Measurements from ENCODE around the gene LRRC4B.

Gene LRRC4B

GRCh38 chr19:50506700-50507099 is 61.5 kb downstream of the LRRC4B start:
- DNase-seq (ENCODE audit: low spot score): no peak

DNA sequence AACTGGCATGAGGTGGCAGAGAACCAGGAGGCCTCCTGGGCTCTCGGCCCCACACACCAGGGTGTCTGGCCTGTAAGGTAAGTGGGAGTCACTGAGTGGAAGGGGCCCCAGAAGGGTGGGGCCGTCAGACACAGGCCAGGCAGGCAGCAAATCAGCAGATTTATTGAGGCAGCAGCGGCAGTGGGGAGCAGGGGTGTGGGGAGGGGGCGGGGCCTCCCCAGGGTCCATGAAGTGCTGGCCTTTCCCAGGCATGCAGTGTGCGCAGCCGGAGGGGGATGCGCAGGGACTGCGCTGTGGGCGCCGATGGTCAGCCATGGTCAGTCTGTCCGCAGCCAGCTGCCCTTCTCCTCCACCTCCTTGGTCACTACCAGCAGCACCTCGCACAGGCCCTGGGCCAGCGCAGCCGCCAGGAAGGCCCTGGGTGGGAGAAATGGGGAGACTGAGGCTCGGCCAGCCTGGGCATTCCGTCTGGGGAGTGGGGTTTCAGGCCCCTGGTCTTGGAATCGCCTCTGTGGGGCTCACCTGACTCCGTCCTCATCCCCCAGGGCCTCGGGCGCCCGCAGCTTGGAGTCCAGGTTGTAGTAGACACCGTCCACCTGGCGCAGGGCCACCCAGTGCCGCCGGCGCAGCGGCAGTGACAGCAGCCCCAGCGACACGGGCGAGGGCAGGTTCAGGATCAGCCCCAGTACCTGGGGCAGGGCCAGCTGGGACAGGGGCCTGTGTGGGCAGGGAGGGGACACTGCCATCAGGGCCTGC is 62.2 kb downstream of the LRRC4B start:
- no peak for DNase-seq (ENCODE audit: low spot score)

DNA sequence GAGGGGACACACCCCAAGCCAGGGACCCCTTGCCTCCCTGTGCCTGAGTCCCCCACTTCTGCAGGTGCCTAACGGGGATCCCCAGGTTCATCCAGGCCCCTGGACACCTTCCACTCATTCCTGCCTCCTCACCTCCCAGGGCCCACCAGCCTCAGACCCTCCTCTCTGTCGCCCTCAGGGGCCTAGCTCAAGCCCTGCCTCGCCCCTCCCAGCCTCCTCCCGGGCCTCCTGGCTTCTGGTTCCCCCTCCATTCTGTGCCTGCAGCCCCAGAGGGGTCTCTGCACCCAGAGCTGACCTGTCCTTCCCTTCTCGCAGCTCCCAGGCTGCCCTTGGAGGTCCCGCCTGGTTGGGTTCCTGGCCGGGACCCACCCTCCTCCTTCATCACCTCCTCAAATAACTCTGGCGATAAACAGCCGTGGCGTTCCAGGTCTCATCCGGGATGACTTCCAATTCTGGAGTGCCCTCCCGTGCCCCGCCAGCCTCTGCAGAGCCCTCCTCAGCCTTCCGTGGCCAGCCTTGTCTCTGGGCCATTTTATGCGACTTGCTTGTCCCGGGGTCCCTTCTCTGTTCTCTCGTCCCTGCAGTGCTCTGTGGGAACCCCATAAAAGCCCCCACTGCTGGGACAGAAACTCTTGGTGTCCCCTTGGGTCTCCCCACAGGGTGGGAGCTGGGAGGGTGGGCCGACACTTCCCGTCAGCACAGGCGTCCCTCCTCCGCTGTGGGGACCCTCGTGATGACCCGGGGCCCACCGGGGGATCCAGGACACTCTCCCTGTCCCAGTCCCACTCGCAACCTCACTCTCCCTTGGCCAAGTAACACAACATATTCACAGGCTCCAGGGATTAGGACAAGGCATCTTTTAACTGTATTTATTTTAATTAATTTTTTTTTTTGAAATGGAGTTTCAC is 66.4 kb downstream of the LRRC4B start:
- DNase-seq (ENCODE audit: low spot score): no peak

- DNase-seq (ENCODE audit: low spot score): no peak
Measured at GRCh38 chr19:50501186-50501567, 67.1 kb downstream of the LRRC4B start.

DNA sequence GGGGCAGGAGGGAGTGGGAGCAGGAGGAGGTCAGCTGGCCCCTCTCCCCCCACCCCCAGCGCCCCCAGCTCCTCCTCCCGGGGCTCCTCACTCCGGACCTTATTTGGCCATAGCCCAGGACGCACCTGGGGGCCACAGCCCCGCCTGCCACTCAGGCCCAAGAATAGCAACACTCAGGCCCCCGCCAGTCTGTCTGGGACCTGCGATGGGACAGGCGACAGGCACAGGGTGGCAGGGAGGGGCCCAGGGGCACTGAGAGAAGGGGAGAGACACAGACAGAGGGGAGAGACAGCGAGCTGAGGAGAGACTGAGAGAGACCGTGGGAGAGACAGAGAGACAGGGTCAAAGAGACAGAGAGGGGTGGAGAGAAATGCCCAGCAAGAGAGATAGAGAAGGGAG is 67.5 kb downstream of the LRRC4B start:
- no peak for DNase-seq (ENCODE audit: low spot score)

GRCh38 chr19:50500060-50500752 is 68.0 kb downstream of the LRRC4B start:
- no peak for DNase-seq (ENCODE audit: low spot score)

DNA sequence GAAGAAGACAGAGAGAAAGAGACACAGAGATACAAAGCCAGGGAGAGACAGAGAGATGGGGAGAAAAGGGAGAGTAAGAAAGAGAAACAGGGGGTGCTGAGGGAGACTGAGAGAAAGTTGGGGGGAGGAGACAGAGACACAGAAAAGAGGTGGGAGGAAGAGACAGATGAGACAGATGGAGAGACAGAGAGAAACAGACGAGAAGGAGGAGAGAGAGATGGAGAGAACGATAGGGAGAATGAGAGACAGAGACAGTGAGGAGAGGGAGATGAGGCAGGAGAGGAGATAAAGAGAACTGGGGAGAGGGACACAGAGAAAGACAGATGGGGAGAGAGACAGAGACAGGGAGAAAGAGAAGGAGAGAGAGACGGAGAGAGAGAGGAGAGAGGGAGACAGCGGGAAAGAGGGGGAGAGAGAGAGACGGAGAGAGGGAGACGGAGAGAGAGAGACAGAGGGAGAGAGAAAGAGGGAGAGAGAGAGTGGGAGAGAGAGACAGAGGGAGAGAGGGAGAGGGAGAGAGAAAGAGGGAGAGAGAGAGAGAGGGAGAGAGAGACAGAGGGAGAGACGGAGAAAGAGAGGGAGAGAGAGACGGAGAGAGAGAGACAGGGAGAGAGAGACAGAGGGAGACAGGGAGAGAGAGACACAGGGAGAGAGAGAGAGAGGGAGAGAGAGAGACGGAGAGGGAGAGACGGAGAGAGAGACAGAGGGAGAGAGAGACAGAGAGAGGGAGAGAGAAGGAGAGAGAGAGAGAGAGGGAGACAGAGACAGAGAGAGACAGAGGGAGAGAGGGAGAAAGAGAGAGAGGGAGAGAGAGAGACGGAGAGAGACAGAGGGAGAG is 69.8 kb downstream of the LRRC4B start:
- no peak for DNase-seq (ENCODE audit: low spot score)

- DNase-seq (ENCODE audit: low spot score): no peak
Measured at GRCh38 chr19:50497022-50497405, 71.2 kb downstream of the LRRC4B start.

- no peak for DNase-seq (ENCODE audit: low spot score)
Measured at GRCh38 chr19:50496189-50497021, 71.8 kb downstream of the LRRC4B start.

DNA sequence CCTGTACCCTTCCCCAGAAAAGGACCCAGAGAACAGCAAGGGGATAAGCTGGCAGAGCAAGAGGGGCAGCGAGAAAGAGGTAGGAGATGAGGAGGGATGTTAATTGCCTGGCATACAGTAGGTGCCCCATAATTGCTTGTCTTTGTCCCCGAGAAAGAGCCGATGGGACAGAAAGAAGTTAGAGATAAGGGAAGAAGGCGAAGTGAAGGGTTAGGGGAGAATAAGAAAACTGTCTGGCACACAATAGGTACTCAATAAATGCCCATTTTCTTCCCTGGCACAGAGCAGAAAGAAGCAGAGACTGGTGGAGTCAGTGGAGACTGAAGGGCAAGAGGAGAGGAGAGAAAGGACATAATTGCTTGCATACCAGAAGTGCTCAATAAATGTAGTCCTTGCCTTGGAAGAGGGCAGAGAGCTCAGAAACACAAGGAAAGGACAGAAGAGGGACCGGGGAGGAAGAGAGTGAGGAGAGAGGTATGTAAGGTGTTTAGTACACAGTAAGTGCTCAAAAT is 73.2 kb downstream of the LRRC4B start:
- DNase-seq (ENCODE audit: low spot score): no peak

GRCh38 chr19:50494186-50495019 is 73.8 kb downstream of the LRRC4B start:
- no peak for DNase-seq (ENCODE audit: low spot score)

DNA sequence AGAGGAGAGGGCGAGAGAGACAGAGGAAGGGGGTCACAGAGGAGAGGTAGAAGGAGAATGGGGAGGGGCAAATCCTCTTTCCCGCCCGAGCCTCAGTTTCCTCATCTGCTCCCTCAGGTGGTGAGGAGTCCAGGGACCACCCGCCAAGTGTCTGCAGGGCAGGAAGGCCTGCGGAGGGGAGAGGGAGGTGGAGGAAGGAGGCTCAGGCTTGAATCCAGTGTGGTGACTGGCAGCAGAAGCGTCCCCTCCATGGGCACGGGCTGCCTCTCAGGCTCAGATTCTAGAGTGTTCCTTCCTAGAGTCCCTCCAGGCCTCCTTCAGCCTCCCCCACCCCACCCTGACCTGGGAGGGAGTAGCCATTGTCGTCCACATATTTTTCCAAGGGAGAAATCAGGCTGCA is 75.1 kb downstream of the LRRC4B start:
- no peak for DNase-seq (ENCODE audit: low spot score)

GRCh38 chr19:50492303-50493052 is 75.8 kb downstream of the LRRC4B start:
- DNase-seq (ENCODE audit: low spot score): no peak

DNA sequence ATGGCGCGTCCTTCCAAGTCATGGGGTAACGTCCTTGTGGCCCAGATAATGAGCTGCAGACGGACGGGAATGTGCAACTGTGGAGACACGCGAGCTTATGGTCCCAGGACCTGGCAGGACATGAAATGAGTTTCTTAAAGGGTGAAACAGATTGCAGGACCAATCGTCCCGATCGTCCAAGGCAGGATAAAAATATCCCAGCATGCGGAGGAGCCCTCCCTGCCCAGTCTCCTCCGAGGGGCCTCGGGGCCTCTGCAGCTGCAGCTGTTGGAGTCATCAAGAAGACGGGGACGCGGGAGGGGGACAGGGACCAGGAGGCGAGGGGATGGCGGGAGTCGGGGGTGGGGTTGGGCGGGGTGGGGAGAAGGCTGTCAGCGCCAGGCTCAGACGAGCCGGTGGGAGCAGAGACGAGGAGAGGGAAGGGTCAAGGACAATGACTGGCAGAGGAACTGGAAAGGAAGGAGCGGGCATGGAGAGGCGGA is 77.2 kb downstream of the LRRC4B start:
- DNase-seq (ENCODE audit: low spot score): no peak

- DNase-seq (ENCODE audit: low spot score): no peak
Measured at GRCh38 chr19:50490411-50490811, 77.8 kb downstream of the LRRC4B start.

GRCh38 chr19:50489461-50490011 is 78.7 kb downstream of the LRRC4B start:
- no peak for DNase-seq (ENCODE audit: low spot score)

DNA sequence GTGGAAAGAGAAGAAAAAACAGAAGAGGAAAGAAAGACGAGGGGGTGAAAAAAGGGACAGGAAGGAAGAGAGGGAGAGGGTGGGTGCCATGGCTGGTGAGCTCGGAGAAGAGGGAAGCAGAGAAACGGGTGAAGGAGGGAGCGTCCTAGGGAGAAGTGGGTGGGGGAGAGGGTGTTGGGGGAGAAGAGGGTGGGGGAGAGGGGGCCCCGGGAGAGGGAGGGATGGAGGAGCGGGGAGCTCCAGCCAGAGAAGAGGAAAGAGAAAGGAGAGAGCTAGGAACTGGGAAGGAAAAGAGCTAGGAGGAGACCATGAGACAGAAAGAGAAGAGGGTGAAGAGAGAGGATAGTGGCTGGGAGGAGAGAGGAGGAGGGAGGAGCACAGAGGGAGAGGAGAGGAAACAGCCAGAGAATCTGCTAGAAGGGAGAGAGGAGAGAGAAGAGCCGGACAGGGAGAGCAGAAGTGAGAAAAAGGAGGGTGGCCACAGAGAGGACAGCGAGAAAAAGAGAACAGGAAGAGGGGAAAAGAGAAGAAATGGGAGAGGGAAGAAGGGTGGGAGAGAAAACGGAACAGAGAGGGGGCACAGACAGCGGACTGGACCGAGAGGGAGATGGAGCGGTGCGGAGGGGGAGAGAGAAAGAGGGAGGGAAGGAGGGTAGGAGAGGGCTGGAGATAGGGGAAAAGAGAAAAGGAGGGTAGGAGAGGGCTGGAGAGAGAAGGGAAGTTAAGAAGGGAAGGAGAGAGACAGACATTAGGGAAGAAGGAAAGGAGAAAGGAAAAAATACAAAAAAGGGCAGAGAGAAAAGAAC is 79.6 kb downstream of the LRRC4B start:
- DNase-seq (ENCODE audit: low spot score): no peak
